ENCODE data around the gene PMVK.
"Not testable (repeated sequence)": the region's sequence is repeated elsewhere in the genome, so short reads cannot be mapped to it uniquely, and the experiment has no call there.

The PMVK gene

GRCh38 chr1:154913273-154913672 lies 23.2 kb downstream of the PMVK start:
- Histone ChIP-seq H3K36me3 (peaks cover 0 to 13% (median 0%) of the 10 kb centered on the region in 3 donors), H3K4me3 (no peak overlapping the region), H3K27me3 (no peaks in the 10 kb centered on the region), H3K9me3 (no peaks in the 10 kb centered on the region), H3K27ac (no peak overlapping the region), H3K4me1 (no peaks in the 10 kb centered on the region)
- no peak for DNase-seq
- intact Hi-C loops (cut with DNase I; ENCODE audit: low total_unique reads), result no loop called here
- TF ChIP-seq, protein P1, sequence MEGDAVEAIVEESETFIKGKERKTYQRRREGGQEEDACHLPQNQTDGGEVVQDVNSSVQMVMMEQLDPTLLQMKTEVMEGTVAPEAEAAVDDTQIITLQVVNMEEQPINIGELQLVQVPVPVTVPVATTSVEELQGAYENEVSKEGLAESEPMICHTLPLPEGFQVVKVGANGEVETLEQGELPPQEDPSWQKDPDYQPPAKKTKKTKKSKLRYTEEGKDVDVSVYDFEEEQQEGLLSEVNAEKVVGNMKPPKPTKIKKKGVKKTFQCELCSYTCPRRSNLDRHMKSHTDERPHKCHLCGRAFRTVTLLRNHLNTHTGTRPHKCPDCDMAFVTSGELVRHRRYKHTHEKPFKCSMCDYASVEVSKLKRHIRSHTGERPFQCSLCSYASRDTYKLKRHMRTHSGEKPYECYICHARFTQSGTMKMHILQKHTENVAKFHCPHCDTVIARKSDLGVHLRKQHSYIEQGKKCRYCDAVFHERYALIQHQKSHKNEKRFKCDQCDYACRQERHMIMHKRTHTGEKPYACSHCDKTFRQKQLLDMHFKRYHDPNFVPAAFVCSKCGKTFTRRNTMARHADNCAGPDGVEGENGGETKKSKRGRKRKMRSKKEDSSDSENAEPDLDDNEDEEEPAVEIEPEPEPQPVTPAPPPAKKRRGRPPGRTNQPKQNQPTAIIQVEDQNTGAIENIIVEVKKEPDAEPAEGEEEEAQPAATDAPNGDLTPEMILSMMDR (IDR thresholded peaks at IDR 0.05), result no peak

- Histone ChIP-seq H3K4me3 (no peak overlapping the region), H3K36me3 (peaks cover 0 to 11% (median 0%) of the 10 kb centered on the region in 3 donors), H3K27me3 (no peaks in the 10 kb centered on the region), H3K4me1 (no peaks in the 10 kb centered on the region), H3K9me3 (no peaks in the 10 kb centered on the region), H3K27ac (no peak overlapping the region)
- TF ChIP-seq, protein P1 (IDR thresholded peaks at IDR 0.05), result no peak
- DNase-seq, result no peak
- intact Hi-C loops (cut with DNase I; ENCODE audit: low total_unique reads), result no loop called here
Observed at GRCh38 chr1:154912755-154913154, 23.8 kb downstream of the PMVK start.

DNA sequence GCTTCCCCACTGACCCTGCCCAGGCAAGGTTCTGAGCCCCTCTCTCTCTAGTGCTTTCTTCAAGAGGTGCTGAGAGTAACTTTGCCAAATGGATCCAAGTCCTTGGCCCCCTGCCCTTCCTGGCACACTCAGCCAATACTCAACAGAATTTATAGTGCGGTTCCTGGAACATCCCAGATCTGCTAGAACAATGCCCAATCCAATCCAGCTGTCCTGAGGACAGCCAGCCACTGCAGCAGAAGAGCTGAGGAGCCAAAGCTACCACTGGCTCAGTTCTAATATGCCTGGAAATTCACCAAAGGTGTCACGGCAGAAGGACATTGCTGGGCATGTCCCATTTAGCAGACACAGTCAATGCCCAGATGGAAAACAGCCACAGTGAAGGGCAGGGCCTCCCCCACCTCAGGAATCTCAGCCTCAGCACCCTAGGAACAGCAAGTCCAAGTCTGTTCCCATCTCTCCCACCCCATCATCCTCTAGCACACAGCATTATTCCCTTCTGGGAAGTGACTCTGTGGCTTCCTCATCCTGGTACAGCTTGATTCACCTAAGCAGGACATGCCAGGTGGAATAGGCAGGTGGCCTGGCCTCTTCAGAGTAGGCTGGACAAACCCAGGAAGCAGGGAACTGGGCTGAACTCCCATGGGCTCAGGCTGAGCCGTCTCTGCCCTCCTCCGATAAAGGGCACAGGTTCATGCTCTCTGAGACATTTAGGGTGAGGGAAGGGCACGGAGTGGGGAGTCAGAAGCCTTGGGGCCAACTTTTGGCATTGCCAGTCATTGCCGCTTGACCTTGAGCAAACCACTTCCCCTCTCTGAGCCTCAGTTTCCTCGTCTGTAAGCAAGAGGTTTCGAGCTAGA lies 24.6 kb downstream of the PMVK start:
- no peak overlapping the region for H3K27ac ChIP-seq
- DNase-seq, result no peak
- intact Hi-C loops (cut with DNase I; ENCODE audit: low total_unique reads), result no loop called here
- no peaks in the 10 kb centered on the region for H3K4me1 ChIP-seq
- TF ChIP-seq, protein P1 (IDR thresholded peaks at IDR 0.05), result no peak
- no peaks in the 10 kb centered on the region for H3K27me3 ChIP-seq
- H3K36me3 ChIP-seq, result peaks cover 0 to 11% (median 0%) of the 10 kb centered on the region in 3 donors
- no peak overlapping the region for H3K4me3 ChIP-seq
- H3K9me3 ChIP-seq, result no peaks in the 10 kb centered on the region

DNA sequence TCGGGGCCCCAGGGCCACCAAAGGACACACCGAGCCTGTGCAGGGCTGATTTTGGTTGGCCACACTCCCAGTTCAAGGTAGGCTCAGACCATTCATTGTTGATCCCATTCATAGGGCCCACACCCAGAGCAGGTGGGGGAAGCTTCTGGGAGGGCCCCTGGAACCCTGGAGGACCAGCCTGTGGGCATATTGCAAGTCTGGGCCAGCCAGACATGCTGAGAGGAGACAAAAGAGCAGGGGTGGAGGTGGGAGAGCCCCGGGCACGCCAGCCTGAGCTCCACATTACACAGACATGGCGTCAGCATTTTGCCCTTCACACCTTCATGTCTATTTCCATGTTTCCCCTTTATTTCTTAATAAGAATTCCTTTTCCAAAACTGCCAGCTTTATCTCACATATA lies 25.7 kb downstream of the PMVK start:
- DNase-seq, result no peak
- Histone ChIP-seq H3K9me3 (no peaks in the 10 kb centered on the region), H3K27me3 (no peaks in the 10 kb centered on the region), H3K4me3 (no peak overlapping the region), H3K36me3 (peaks cover 0 to 11% (median 0%) of the 10 kb centered on the region in 3 donors), H3K27ac (no peak overlapping the region), H3K4me1 (no peaks in the 10 kb centered on the region)
- TF ChIP-seq, protein P1 (IDR thresholded peaks at IDR 0.05), result no peak
- intact Hi-C loops (cut with DNase I; ENCODE audit: low total_unique reads), result no loop called here

- intact Hi-C loops (cut with DNase I; ENCODE audit: low total_unique reads), result no loop called here
- no peak for DNase-seq
- Histone ChIP-seq H3K4me1 (no peaks in the 10 kb centered on the region), H3K4me3 (no peak overlapping the region), H3K27me3 (no peaks in the 10 kb centered on the region), H3K27ac (no peak overlapping the region), H3K36me3 (peaks cover 0 to 8% (median 0%) of the 10 kb centered on the region in 3 donors), H3K9me3 (no peaks in the 10 kb centered on the region)
- TF ChIP-seq, protein P1 (IDR thresholded peaks at IDR 0.05), result no peak
Observed at GRCh38 chr1:154908937-154909336, 27.6 kb downstream of the PMVK start.

GRCh38 chr1:154908129-154908528 lies 28.4 kb downstream of the PMVK start:
- H3K36me3 ChIP-seq; H3K27me3 ChIP-seq; H3K27ac ChIP-seq; H3K4me3 ChIP-seq; DNase-seq; H3K4me1 ChIP-seq; intact Hi-C loops (cut with DNase I; ENCODE audit: low total_unique reads); H3K9me3 ChIP-seq: not testable (repeated sequence)

Measured in tibial artery (tissue), 4 donors.